H1 (cell line): Measurements from ENCODE around the gene LMX1A. TPM values are rescaled to one million over a fixed set of nuclear protein-coding genes. Genes with fewer than 3 reads are reported as not detected.

Source experiments
- CTCF ChIA-PET: fragments of 300-600 bp; sonication (Branson Sonifier 250); formaldehyde crosslinking; loops from one replicate; lab custom pipeline; 2021; ENCODE audit not compliant: partially characterized antibody; lab: Charles Lee
- POLR2A ChIA-PET: fragments of 300-600 bp; sonication (Branson Sonifier 250); formaldehyde crosslinking; loops from one replicate; lab custom pipeline; 2021; ENCODE audit warnings: inconsistent platforms; ENCODE audit not compliant: partially characterized antibody; lab: Charles Lee
- DNase-seq, 2 experiments: peaks; one replicate each; pipeline versions ENCODE4 v3.0.0 to v3.0.0-alpha.2; 2010 to 2022; ENCODE audit warnings: low spot score in 2 of 2, low read depth in 1 of 2, mixed read lengths in 1 of 2
- FAIRE-seq: peaks from 2 replicates; lab custom pipeline; 2011; peaks lifted over from hg19 to GRCh38; lab: Jason Lieb, UNC
- H2AFZ ChIP-seq: 2 replicates; pipeline ENCODE4 v1.8.1; 2012; ENCODE audit warnings: low read length, inconsistent platforms
- H2AK5ac ChIP-seq: 2 replicates; pipeline ENCODE4 v1.6.1; 2013; ENCODE audit warnings: low read depth, low read length
- H2BK120ac ChIP-seq: replicated peaks from 2 replicates; pipeline ENCODE3; 2013; ENCODE audit warnings: low read depth, low read length, inconsistent platforms
- H2BK12ac ChIP-seq: 2 replicates; pipeline ENCODE4 v1.6.1; 2013; ENCODE audit warnings: low read depth, low read length
- H2BK15ac ChIP-seq: 2 replicates; pipeline ENCODE4 v1.6.1; 2013; ENCODE audit warnings: low read length
- H2BK20ac ChIP-seq: 2 replicates; pipeline ENCODE4 v1.6.1; 2013; ENCODE audit warnings: low read length
- H2BK5ac ChIP-seq: 2 replicates; pipeline ENCODE4 v1.6.1; 2013; ENCODE audit warnings: low read depth, low read length
- H3K14ac ChIP-seq: 2 replicates; pipeline ENCODE4 v1.6.1; 2013; ENCODE audit warnings: inconsistent platforms; ENCODE audit not compliant: insufficient read length
- H3K18ac ChIP-seq: 2 replicates; pipeline ENCODE4 v1.6.1; 2013; ENCODE audit warnings: low read length; ENCODE audit errors: extremely low read depth
- H3K23ac ChIP-seq: 2 replicates; pipeline ENCODE4 v1.6.1; 2013; ENCODE audit warnings: inconsistent platforms; ENCODE audit not compliant: insufficient read length
- H3K23me2 ChIP-seq: 2 replicates; pipeline ENCODE4 v1.6.1; 2013; ENCODE audit warnings: low read depth, low read length
- H3K27ac ChIP-seq: 2 replicates; pipeline ENCODE4 v1.6.1; 2011; ENCODE audit warnings: low read depth, low read length, inconsistent platforms
- H3K27me3 ChIP-seq, 4 experiments: replicated peaks in 1 of 4; 1 replicate in 1 of 4; 2 replicates in 3 of 4; pipeline versions ENCODE4 v1.6.1 to v1.8.1; 2011 to 2013; ENCODE audit warnings: low read length in 3 of 4, mild to moderate bottlenecking in 3 of 4, inconsistent platforms in 2 of 4, mixed read lengths in 2 of 4, moderate library complexity in 1 of 4; ENCODE audit not compliant: control insufficient read depth in 3 of 4, insufficient read depth in 3 of 4; ENCODE audit errors: extremely low read depth in 1 of 4
- H3K36me3 ChIP-seq, 4 experiments: 2 replicates each; pipeline versions ENCODE4 v1.6.1 to v1.8.1; 2011 to 2013; ENCODE audit warnings: mild to moderate bottlenecking in 4 of 4, low read length in 3 of 4, moderate library complexity in 2 of 4, control low read depth in 1 of 4, inconsistent platforms in 1 of 4; ENCODE audit not compliant: insufficient read depth in 4 of 4, control insufficient read depth in 2 of 4
- H3K4ac ChIP-seq: replicated peaks from 2 replicates; pipeline ENCODE3; 2013; ENCODE audit warnings: low read length, low read depth, mixed read lengths, inconsistent platforms; ENCODE audit not compliant: insufficient read length
- H3K4me1 ChIP-seq, 4 experiments: replicated peaks in 1 of 4; 1 replicate in 1 of 4; 2 replicates in 3 of 4; pipeline versions ENCODE4 v1.6.1 to v1.8.1; 2011 to 2013; ENCODE audit warnings: low read length in 3 of 4, inconsistent platforms in 2 of 4, mixed read lengths in 1 of 4; ENCODE audit not compliant: insufficient read depth in 4 of 4, control insufficient read depth in 3 of 4
- H3K4me2 ChIP-seq, 2 experiments: 2 replicates each; pipeline versions ENCODE4 v1.6.1 to v1.8.1; 2011 to 2013; ENCODE audit warnings: low read depth in 2 of 2, low read length in 2 of 2, control low read depth in 1 of 2, inconsistent platforms in 1 of 2, mild to moderate bottlenecking in 1 of 2; ENCODE audit not compliant: insufficient read depth in 1 of 2
- H3K4me3 ChIP-seq, 4 experiments: fragments of 200-600, 300-600 bp in 1 of 4; sonication (generic), shearing (Covaris generic), sonication (Bioruptor Twin) in 1 of 4; 2 replicates each; pipeline versions ENCODE4 v1.5.1 to v1.8.1; 2011 to 2016; ENCODE audit warnings: low read length in 4 of 4, low read depth in 3 of 4, control low read depth in 2 of 4, inconsistent platforms in 2 of 4, mild to moderate bottlenecking in 2 of 4, mixed read lengths in 1 of 4, moderate library complexity in 1 of 4; ENCODE audit not compliant: insufficient read depth in 2 of 4; ENCODE audit errors: extremely low read depth in 1 of 4
- H3K56ac ChIP-seq: replicated peaks from 2 replicates; pipeline ENCODE3; 2013; ENCODE audit warnings: low read depth, mild to moderate bottlenecking, mixed read lengths, low read length, inconsistent platforms; ENCODE audit not compliant: insufficient read length
- H3K79me1 ChIP-seq: 2 replicates; pipeline ENCODE4 v1.6.1; 2013; ENCODE audit warnings: low read depth, low read length, control low read depth
- H3K79me2 ChIP-seq, 2 experiments: 2 replicates each; pipeline versions ENCODE4 v1.6.1 to v1.8.1; 2012 to 2013; ENCODE audit warnings: low read length in 2 of 2, mild to moderate bottlenecking in 2 of 2, inconsistent platforms in 1 of 2; ENCODE audit not compliant: insufficient read depth in 2 of 2, control insufficient read depth in 1 of 2
- H3K9ac ChIP-seq, 4 experiments: replicated peaks in 1 of 4; 1 replicate in 1 of 4; 2 replicates in 3 of 4; pipeline versions ENCODE4 v1.6.1 to v1.8.1; 2011 to 2013; ENCODE audit warnings: low read depth in 3 of 4, low read length in 3 of 4, control low read depth in 2 of 4, mild to moderate bottlenecking in 2 of 4, moderate library complexity in 2 of 4, inconsistent platforms in 1 of 4; ENCODE audit errors: extremely low read depth in 1 of 4
- H3K9me3 ChIP-seq, 2 experiments: 2 replicates each; pipeline versions ENCODE4 v1.6.1 to v1.8.1; 2012 to 2013; ENCODE audit warnings: mild to moderate bottlenecking in 2 of 2, moderate library complexity in 2 of 2, control low read depth in 1 of 2, inconsistent platforms in 1 of 2, low read depth in 1 of 2, low read length in 1 of 2, mixed read lengths in 1 of 2; ENCODE audit not compliant: insufficient read depth in 2 of 2
- H4K20me1 ChIP-seq, 2 experiments: replicated peaks in 1 of 2; 2 replicates each; pipeline versions ENCODE3 to v1.8.1; 2011 to 2013; ENCODE audit warnings: inconsistent platforms in 2 of 2, low read length in 2 of 2, mild to moderate bottlenecking in 1 of 2; ENCODE audit not compliant: insufficient read depth in 2 of 2, control insufficient read depth in 1 of 2
- H4K5ac ChIP-seq: 2 replicates; pipeline ENCODE4 v1.6.1; 2013; ENCODE audit warnings: low read length, low read depth, mixed read lengths, inconsistent platforms; ENCODE audit not compliant: insufficient read length
- H4K8ac ChIP-seq: 2 replicates; pipeline ENCODE4 v1.8.0; 2013; ENCODE audit warnings: mild to moderate bottlenecking, moderate library complexity, low read length, inconsistent platforms; ENCODE audit not compliant: insufficient read depth; ENCODE audit errors: extremely low read depth
- H4K91ac ChIP-seq: replicated peaks from 2 replicates; pipeline ENCODE3; 2013; ENCODE audit warnings: low read length, mixed read lengths, inconsistent platforms; ENCODE audit not compliant: insufficient read length
- ATF3 ChIP-seq: IDR thresholded peaks from 2 replicates; pipeline ENCODE4 v1.6.1; 2011; ENCODE audit warnings: low read depth, mild to moderate bottlenecking, low read length; ENCODE audit not compliant: insufficient read depth
- BACH1 ChIP-seq: IDR thresholded peaks from 2 replicates; pipeline ENCODE4 v1.6.1; 2012; ENCODE audit warnings: low read length, improper control_type of control experiment
- BCL11A ChIP-seq, 2 experiments: IDR thresholded peaks; one replicate each; pipeline ENCODE4 v1.6.1; 2011; ENCODE audit warnings: low read depth in 2 of 2, low read length in 2 of 2, mild to moderate bottlenecking in 2 of 2
- CBX5 ChIP-seq: fragments of 300-800, 300-1000 bp; sonication (generic); IDR thresholded peaks from 2 replicates; pipeline ENCODE4 v1.7.1; 2016; ENCODE audit warnings: antibody characterized with exemption, low read length, low read depth
- CTCF ChIP-seq, 3 experiments: IDR thresholded peaks; 1 replicate in 2 of 3; 2 replicates in 1 of 3; pipeline versions ENCODE4 v1.5.1 to v1.6.1; 2011; ENCODE audit warnings: low read length in 3 of 3, mild to moderate bottlenecking in 3 of 3, inconsistent platforms in 2 of 3, low read depth in 1 of 3, moderate library complexity in 1 of 3; ENCODE audit not compliant: insufficient read depth in 1 of 3; ENCODE audit errors: control extremely low read depth in 1 of 3
- FOSL1 ChIP-seq: IDR thresholded peaks from 2 replicates; pipeline ENCODE4 v1.6.1; 2011; ENCODE audit warnings: mild to moderate bottlenecking, low read depth, low read length, moderate library complexity; ENCODE audit not compliant: insufficient read depth
- NRF1 ChIP-seq: IDR thresholded peaks from 2 replicates; pipeline ENCODE4 v1.6.1; 2011; ENCODE audit warnings: mild to moderate bottlenecking, low read depth, low read length, improper control_type of control experiment
- RBBP5 ChIP-seq: IDR thresholded peaks from 2 replicates; pipeline ENCODE4 v1.7.1; 2012; ENCODE audit warnings: low read depth, mild to moderate bottlenecking, inconsistent platforms, low read length, moderate library complexity, borderline replicate concordance
- SP1 ChIP-seq: IDR thresholded peaks from 2 replicates; pipeline ENCODE4 v1.6.1; 2011; ENCODE audit warnings: low read depth, low read length
- TAF1 ChIP-seq: IDR thresholded peaks from 2 replicates; pipeline ENCODE4 v1.6.1; 2011; ENCODE audit warnings: mild to moderate bottlenecking, low read depth, low read length
- YY1 ChIP-seq: IDR thresholded peaks from 2 replicates; pipeline ENCODE4 v1.6.1; 2011; ENCODE audit warnings: low read depth, mild to moderate bottlenecking, low read length
- WGBS, 2 experiments: shearing (Covaris generic) in 1 of 2; methylation state at CpG; one replicate each; pipeline versions ENCODE4 v1.1.6 to v1.1.7; 2013 to 2015; ENCODE audit warnings: low lambda C conversion rate in 2 of 2, mixed read lengths in 2 of 2, inconsistent platforms in 1 of 2, low coverage in 1 of 2, missing lambda C conversion rate in 1 of 2; ENCODE audit not compliant: insufficient replicate concordance in 2 of 2, insufficient coverage in 1 of 2, insufficient read length in 1 of 2; ENCODE audit errors: extremely low coverage in 1 of 2, missing lambda C conversion rate in 1 of 2; 5-methylcytosine and 5-hydroxymethylcytosine counted together
- polyA plus RNA-seq, 7 experiments: library from polyadenylated mRNA; depleted of rRNA in 3 of 7; stranded (reverse) in 5 of 7; unstranded in 2 of 7; fragments of >200 nt in 5 of 7; fragments of 200-250 nt in 2 of 7; gene quantifications; 1 replicate in 5 of 7; 2 replicates in 1 of 7; 4 replicates in 1 of 7; pipeline versions ENCODE4 v1.2.1 to v1.2.3, GENCODE V29; 2011 to 2013; ENCODE audit warnings: missing spikeins in 2 of 7, mixed read lengths in 2 of 7
- total RNA-seq: library from RNA; stranded (reverse); fragmentation: NEBNext Ultra II Directional; extraction: Animal tissue kit (Norgen Biotek cat#: 25700); gene quantifications from 2 replicates; pipeline ENCODE4 v1.2.1, GENCODE V29; 2021

Gene LMX1A
- total and polyA plus RNA-seq, 2 of the 8 experiments (the other 6 are each of a cell fraction or from before 2014, with no cell fraction given), result not detected

GRCh38 chr1:165205145-165205544 is 151.4 kb downstream of the LMX1A start:
- no peak overlapping the region for H3K14ac ChIP-seq

More at GRCh38 chr1:165205145-165205544, 151.4 kb downstream of the LMX1A start:
- no peak overlapping the region for H4K5ac ChIP-seq
- H3K79me1 ChIP-seq, result no peaks in the 10 kb centered on the region
- POLR2A ChIA-PET, result no interaction called here
- H3K4me3 ChIP-seq, result no peak overlapping the region
- no peaks in the 10 kb centered on the region for H3K23me2 ChIP-seq
- H3K27ac ChIP-seq, result no peak overlapping the region
- H2BK15ac ChIP-seq, result no peak overlapping the region
- 91% methylated on average over 3 of the region's 3 CpGs; no CpG with 5 or more reads in 1 of the 2 experiments for WGBS, 2 experiments
- no peak overlapping the region for H3K23ac ChIP-seq
- CTCF ChIA-PET, result interaction anchor here (0.7 to 1.4 kb wide), 6 partner anchors 13 to 1514 kb away, joined by 3 to 5 read pairs (median 3); no protein-coding TSS in a partner anchor
- H4K91ac ChIP-seq, result no peak overlapping the region
- no peak overlapping the region for H3K4me2 ChIP-seq
- no peak overlapping the region for H3K56ac ChIP-seq
- no peak for DNase-seq
- no peak overlapping the region for H2BK20ac ChIP-seq
- no peaks in the 10 kb centered on the region for H3K27me3 ChIP-seq
- no peak overlapping the region for H3K9ac ChIP-seq
- no peaks in the 10 kb centered on the region for H3K9me3 ChIP-seq
- no peak overlapping the region for H3K18ac ChIP-seq
- no peak overlapping the region for H2BK120ac ChIP-seq
- no peak overlapping the region for H4K8ac ChIP-seq
- FAIRE-seq, result no peak
- H2AK5ac ChIP-seq, result no peak overlapping the region
- no peaks in the 10 kb centered on the region for H4K20me1 ChIP-seq
- no peak overlapping the region for H2AFZ ChIP-seq
- H2BK12ac ChIP-seq, result no peak overlapping the region
- H2BK5ac ChIP-seq, result no peak overlapping the region
- peaks cover 0 to 6% (median 2%) of the 10 kb centered on the region in 4 experiments; a peak in 2 of 7 replicates for H3K4me1 ChIP-seq
- TF ChIP-seq NRF1 (no peak), BACH1 (no peak), CBX5 (no peak), BCL11A (IDR thresholded peaks at IDR 0.05; ENCODE audit: low read depth in 2 of 2, low read length in 2 of 2) (no peak), RBBP5 (no peak), FOSL1 (no peak), CTCF (IDR thresholded peaks at IDR 0.05; ENCODE audit: control extremely low read depth in 1 of 3, insufficient read depth in 1 of 3, low read depth in 1 of 3, low read length in 3 of 3) (no peak), ATF3 (no peak), YY1 (no peak), TAF1 (no peak), SP1 (no peak)
- no peaks in the 10 kb centered on the region for H3K36me3 ChIP-seq
- no peak overlapping the region for H3K4ac ChIP-seq
- H3K79me2 ChIP-seq, result no peaks in the 10 kb centered on the region
